ENCODE data around the gene TFIP11.
"Not testable (repeated sequence)": the region's sequence is repeated elsewhere in the genome, so short reads cannot be mapped to it uniquely, and the experiment has no call there.

- not testable (repeated sequence) for TF ChIP-seq CTCF, POLR2A (IDR thresholded peaks at IDR 0.05)
These were observed 16.2 kb upstream of the TFIP11 start for GRCh38 chr22:26528518-26528917.

All from adrenal gland (tissue), 5 donors.